Measurements from ENCODE around the gene CTBS. TPM values are rescaled to one million over a fixed set of nuclear protein-coding genes. Genes with fewer than 3 reads are reported as not detected.

The CTBS gene
- total RNA-seq, 1 donor from 2014 or later: 2.0 TPM

- DNase-seq (ENCODE audit: low spot score in 2 of 2) (no peak), FAIRE-seq (no peak)
Measured at GRCh38 chr1:84587099-84587498, 12.9 kb upstream of the CTBS start.

- FAIRE-seq (no peak), DNase-seq (ENCODE audit: low spot score in 2 of 2) (no peak)
Measured at GRCh38 chr1:84585803-84586202, 11.6 kb upstream of the CTBS start.

- FAIRE-seq: no peak
Measured at GRCh38 chr1:84584126-84584525, 9.9 kb upstream of the CTBS start.

GRCh38 chr1:84583648-84584047 is 9.4 kb upstream of the CTBS start:
- DNase-seq (ENCODE audit: low spot score in 2 of 2) (no peak), FAIRE-seq (no peak)

More at GRCh38 chr1:84584126-84584525, 9.9 kb upstream of the CTBS start:
- no peak for DNase-seq (ENCODE audit: low spot score in 2 of 2)

- FAIRE-seq (no peak), DNase-seq (ENCODE audit: low spot score in 2 of 2) (no peak)
Measured at GRCh38 chr1:84582802-84583587, 8.8 kb upstream of the CTBS start.

- DNase-seq (ENCODE audit: low spot score in 2 of 2) (no peak), FAIRE-seq (no peak)
Measured at GRCh38 chr1:84581648-84582047, 7.4 kb upstream of the CTBS start.

GRCh38 chr1:84574936-84575335 is 696 bp upstream of the CTBS start:
- FAIRE-seq (no peak), DNase-seq (ENCODE audit: low spot score in 2 of 2) (no peak)

GRCh38 chr1:84573481-84573966 is 716 bp downstream of the CTBS start:
- FAIRE-seq (no peak), DNase-seq (ENCODE audit: low spot score in 2 of 2) (peak in 1 of 2 donors; percentile 18)

GRCh38 chr1:84571150-84571535 is 3.1 kb downstream of the CTBS start:
- DNase-seq (ENCODE audit: low spot score in 2 of 2): no peak
- FAIRE-seq: no peak

- FAIRE-seq (no peak), DNase-seq (ENCODE audit: low spot score in 2 of 2) (no peak)
Measured at GRCh38 chr1:84570436-84571149, 3.6 kb downstream of the CTBS start.

- DNase-seq (ENCODE audit: low spot score in 2 of 2): no peak
- no peak for FAIRE-seq
Measured at GRCh38 chr1:84569216-84569615, 5.0 kb downstream of the CTBS start.

GRCh38 chr1:84550826-84551225 is 23.4 kb downstream of the CTBS start:
- DNase-seq (ENCODE audit: low spot score in 2 of 2) (no peak), FAIRE-seq (no peak)

- FAIRE-seq: no peak
- DNase-seq (ENCODE audit: low spot score in 2 of 2): no peak
Measured at GRCh38 chr1:84541679-84542078, 32.6 kb downstream of the CTBS start.

GRCh38 chr1:84540759-84541158 is 33.5 kb downstream of the CTBS start:
- FAIRE-seq (no peak), DNase-seq (ENCODE audit: low spot score in 2 of 2) (no peak)

- FAIRE-seq: peak; percentile 17
- no peak for DNase-seq (ENCODE audit: low spot score in 2 of 2)
Measured at GRCh38 chr1:84539972-84540371, 34.3 kb downstream of the CTBS start.

GRCh38 chr1:84538599-84538998 is 35.6 kb downstream of the CTBS start:
- FAIRE-seq: no peak
- no peak for DNase-seq (ENCODE audit: low spot score in 2 of 2)

GRCh38 chr1:84525779-84526178 is 48.5 kb downstream of the CTBS start:
- FAIRE-seq: no peak

GRCh38 chr1:84524590-84524989 is 49.6 kb downstream of the CTBS start:
- no peak for FAIRE-seq
- no peak for DNase-seq (ENCODE audit: low spot score in 2 of 2)

More at GRCh38 chr1:84525779-84526178, 48.5 kb downstream of the CTBS start:
- no peak for DNase-seq (ENCODE audit: low spot score in 2 of 2)

- FAIRE-seq: no peak
Measured at GRCh38 chr1:84510668-84511067, 63.6 kb downstream of the CTBS start.

GRCh38 chr1:84510165-84510564 is 64.1 kb downstream of the CTBS start:
- no peak for FAIRE-seq
- DNase-seq (ENCODE audit: low spot score in 2 of 2): no peak

More at GRCh38 chr1:84510668-84511067, 63.6 kb downstream of the CTBS start:
- no peak for DNase-seq (ENCODE audit: low spot score in 2 of 2)

- FAIRE-seq: no peak
Measured at GRCh38 chr1:84509029-84509428, 65.2 kb downstream of the CTBS start.

GRCh38 chr1:84508510-84508909 is 65.7 kb downstream of the CTBS start:
- FAIRE-seq (no peak), DNase-seq (ENCODE audit: low spot score in 2 of 2) (no peak)

More at GRCh38 chr1:84509029-84509428, 65.2 kb downstream of the CTBS start:
- DNase-seq (ENCODE audit: low spot score in 2 of 2): no peak
